HG03097 (cell line): Measurements from ENCODE around the gene OR5H14.
A peak's percentile ranks its signal among the peaks of the same experiment; 100 is the strongest.
"Not testable (repeated sequence)": the region's sequence is repeated elsewhere in the genome, so short reads cannot be mapped to it uniquely, and the experiment has no call there.

Experiments used
- ATAC-seq: cut with Tn5 transposase; IDR thresholded peaks from one replicate; pipeline ENCODE4 v1.9.1; 2021; ENCODE audit not compliant: unreplicated experiment, low FRiP score

OR5H14 gene

DNA sequence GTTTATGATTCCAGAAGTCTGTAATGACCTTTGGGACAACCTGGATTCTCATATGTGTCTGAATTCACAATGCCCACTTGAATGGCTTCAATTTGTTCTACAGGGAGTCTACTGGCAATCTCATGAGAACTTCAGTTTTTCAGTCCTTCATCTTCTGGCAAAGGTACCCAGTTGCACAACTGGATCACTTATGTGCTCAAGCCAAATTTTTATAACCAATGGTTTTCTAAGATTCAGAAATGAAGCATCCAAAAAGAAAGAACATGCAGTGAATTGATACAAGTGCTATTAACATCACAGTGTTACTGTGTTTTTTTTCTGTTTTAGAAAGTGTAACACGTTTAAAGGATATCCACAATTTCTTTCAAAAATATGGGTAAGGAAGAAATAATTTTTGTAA is at the start of gene OR5H14:
TSS of gene OR5H14 (plus strand) at position 301 of the 400 bp plus-strand sequence. CDS start 1,907 bp downstream, outside the sequence.
- no peak for ATAC-seq

DNA sequence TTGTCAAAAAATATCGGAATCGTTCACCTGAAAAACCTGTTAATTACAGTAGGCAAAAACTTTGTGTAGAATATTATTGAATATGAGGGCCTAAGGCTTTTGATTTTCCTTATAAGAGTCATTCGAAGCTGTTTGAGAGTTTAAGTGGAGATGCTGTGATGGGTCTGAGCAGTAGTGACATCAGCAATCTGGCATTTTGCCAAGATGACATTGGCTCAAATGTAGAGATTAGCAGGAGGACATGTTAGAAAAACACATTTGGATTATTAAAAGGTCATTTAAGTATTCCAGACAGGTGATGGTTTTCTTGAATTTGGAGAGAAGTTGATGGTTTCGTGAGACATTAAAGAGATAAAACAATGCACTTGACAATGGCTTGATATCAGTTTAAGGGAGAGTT is 47.4 kb upstream of the OR5H14 start:
- ATAC-seq = no peak

DNA sequence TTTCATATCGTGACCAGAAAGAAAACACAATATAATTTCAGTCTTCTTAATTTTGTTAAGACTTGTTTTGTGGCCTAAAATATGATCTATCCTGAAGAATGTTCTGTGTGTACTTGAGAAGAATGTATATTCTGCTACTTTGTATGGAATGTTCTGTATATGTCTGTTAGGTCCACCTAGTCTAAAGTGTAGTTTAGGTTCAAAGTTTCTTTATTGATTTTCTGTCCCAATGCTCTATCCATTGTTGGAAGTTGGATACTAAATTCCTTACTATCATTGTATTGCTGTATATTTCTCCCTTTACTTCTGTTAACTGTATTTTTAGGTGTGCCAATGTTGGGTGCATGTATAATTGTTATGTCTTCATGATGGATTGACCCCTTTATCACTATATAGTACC is 39.1 kb upstream of the OR5H14 start:
- no peak for ATAC-seq

DNA sequence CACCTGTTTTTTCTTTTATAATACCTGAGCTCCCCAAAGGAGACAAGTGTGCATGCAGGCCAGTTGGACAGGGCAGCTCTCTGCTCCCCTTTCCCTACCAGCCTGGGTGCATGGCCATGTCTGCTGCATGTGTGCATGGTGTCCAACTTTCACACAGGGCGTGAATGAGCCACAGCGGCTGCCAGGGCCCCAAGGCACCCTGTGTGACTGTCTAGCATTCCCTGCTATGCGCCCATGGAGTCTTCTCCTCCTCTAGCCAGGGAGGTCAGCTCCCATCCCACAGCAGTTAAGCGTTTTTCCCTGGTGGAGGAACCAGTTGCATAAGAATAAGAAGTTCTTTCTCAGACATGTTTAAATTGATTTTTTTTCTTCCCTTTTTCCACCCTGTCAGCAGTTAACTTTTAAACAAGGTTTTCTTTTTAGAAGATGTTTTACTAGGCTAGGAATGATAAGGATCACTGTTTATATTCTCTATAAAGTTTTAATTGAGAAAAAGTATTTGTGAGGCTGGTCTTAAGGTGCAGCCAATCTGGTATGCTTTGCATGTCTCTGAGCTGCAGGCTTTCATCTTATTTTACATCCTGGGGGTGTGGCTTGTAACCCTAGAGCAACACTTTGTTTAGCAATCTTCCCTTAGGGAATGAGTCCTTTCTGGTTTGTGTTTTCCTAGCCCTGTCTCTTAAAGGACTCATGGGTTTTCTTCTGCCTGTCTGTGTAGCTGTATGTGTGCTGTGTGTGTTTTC is 37.3 kb upstream of the OR5H14 start:
- no peak for ATAC-seq

DNA sequence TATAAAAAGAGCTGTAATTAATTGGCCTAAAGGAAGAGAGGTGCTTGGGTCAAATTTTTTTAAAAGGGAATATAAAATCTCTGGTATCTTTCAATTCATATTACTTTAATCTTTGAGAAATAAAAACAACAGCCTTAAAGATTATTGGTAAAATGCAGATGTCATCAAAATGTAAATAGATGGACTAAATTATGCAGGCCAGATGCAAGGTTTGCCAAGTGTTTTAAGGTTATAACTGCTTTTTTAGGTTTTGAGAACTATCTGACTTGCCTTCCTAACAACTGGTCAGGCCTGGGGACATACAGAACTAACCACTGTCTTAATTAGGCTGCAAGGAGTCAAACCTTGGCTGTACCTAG is 36.8 kb upstream of the OR5H14 start:
- ATAC-seq = no peak

DNA sequence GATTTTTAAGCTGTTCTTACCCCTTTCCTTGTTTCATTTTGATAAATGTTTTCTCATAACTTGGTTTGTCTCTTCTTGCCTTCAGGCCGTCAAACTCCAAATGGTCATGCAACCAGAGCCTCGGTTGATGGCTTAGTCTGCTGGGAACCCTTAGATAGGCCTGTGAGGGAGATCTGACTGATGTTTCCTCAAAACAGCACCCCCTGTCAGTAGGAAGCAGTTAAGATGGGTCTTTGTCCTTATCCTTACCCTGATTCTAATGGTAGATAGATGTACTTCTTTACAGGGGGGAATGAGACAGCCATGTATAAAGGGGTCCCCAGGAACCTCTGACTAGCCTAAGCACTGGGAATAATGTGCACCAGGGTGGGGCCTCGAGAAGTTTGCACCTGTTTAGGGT is 33.0 kb upstream of the OR5H14 start:
- no peak for ATAC-seq

DNA sequence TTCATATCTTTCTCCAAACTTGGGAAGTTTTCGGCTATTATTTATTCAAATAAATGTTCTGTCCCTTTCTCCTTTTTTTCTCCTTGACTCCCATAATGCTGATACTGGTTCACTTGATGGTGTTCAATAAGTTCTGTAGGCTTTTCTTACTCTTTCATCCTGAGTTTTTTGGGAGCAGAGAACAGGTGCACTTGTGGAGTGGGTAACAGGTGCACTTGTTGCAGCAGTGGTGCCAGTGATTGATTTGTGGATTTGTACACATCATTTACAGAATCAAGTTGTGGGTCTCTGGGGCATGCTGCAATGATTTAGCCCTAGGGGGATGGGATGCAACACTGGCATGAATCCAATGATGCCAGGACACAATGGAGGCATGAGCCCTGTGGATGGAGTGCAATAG is 31.6 kb upstream of the OR5H14 start:
- no peak for ATAC-seq

DNA sequence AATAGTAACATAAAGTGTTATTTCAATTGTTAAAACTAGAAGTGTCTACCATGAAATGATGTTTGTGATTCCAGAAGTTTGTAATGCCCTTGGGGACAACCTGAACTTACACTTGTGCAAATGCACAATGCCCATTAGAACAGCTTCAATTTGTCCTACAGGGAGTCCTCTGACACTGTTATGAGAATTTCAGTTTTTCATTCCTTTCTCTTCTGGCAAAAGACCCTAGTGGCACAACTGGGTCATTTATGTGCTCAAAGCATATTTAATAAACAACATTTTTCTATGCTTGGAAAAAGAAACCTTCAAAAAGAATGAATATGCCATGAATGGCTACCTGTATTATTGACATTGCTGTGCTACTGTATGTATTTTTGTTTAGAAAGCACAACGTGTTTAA is 16.9 kb upstream of the OR5H14 start, which contains the start of gene OR5H1:
TSS of gene OR5H1 (plus strand) at position 301 of the 400 bp plus-strand sequence. CDS start 1,977 bp downstream, outside the sequence.
- ATAC-seq = no peak

DNA sequence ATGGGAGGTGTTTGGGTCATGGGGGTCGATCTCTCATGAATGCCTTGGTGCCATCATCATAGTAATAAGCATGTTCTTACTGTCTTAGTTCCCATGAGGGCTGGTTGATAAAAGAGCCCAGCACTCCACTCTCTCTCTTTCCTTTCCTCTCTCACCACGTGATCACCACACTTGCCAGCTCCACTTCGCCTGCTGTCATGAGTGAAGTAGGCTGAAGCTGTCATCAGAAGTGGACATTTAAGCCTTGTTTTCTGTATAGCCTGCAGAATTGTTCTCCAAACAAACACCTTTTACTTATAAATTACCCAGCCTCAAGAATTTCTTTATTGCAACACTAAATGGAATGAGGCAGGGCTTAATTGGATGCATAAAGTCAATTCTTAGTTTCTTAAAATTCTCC is 10.6 kb upstream of the OR5H14 start:
- ATAC-seq = no peak

DNA sequence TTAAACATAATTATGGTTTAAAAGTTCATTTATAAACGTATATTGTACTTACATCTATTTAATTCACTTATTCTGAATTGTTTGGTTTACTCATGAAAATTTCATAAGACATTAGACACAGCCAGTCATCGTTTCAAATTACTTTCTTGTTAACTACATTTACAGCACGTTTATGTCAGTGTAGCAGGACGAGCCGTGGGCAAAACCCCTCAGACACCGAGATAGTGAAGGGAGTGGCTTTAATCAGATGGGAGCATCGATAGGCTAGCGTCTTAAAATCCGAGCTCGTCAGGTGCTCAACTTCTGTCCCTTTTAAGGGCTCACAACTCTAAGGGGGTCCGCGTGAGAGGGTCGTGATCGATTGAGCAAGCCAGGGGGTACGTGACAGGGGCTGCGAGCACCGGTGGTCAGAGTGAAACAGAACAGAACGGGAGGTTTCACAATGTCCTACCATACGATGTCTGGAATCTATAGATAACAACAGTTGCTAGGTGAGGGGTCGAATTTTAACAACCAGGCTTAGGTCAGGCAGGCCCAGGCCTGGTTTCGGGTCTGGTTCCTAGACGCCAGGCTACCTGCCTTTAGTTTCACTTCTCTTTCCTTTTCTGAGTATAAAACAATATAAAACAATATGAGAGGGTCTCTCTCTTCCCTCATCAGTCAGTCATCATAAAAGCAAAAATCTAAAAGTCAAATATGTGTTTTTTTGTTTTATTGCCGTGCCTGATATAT is 9.3 kb upstream of the OR5H14 start:
- not testable (repeated sequence) for ATAC-seq

DNA sequence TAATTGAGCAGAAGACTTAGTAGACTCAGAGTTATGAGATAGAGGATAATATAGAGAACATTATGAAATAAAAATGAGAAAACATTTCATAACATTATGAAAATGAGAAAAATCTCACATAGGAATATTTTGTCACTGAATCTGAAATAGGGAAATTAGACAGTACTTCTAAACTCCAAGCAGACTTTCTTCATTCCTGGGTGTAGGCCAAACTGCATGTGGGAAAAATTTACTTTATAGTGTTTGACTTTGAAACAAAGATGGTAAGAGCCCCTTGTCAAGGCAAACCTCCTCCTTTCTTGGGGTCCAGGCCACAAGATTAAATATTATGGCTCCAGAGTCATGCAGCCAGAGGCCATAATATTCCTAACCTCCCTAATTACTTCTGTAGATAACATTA is 6.7 kb upstream of the OR5H14 start:
- ATAC-seq = no peak

DNA sequence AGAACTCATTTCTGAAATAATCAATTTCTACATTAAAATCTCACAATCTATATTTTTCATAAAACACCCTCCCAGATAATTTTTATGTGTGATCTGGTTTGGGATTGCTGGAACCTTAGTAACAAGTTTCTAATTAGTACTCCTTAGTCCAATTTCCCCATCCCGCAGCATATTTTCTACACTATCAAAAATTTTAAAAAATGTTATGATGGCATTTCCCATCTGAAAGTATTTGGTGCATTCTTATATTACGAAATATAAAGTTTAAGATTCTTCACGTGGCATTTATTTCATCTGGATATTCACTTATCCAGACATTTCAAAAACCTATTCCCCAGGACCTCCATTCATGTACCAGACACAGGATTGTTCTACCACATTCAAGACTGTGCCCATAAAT is 1.5 kb downstream of the OR5H14 start:
- no peak for ATAC-seq

DNA sequence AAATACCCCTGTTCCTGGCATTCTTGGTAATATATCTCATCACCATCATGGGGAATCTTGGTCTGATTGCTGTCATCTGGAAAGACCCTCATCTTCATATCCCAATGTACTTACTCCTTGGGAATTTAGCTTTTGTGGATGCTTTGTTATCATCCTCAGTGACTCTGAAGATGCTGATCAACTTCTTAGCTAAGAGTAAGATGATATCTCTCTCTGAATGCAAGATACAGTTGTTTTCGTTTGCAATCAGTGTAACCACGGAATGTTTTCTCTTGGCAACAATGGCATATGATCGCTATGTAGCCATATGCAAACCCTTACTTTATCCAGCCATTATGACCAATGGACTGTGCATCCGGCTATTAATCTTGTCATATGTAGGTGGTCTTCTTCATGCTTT is 2.2 kb downstream of the OR5H14 start:
- not testable (repeated sequence) for ATAC-seq

DNA sequence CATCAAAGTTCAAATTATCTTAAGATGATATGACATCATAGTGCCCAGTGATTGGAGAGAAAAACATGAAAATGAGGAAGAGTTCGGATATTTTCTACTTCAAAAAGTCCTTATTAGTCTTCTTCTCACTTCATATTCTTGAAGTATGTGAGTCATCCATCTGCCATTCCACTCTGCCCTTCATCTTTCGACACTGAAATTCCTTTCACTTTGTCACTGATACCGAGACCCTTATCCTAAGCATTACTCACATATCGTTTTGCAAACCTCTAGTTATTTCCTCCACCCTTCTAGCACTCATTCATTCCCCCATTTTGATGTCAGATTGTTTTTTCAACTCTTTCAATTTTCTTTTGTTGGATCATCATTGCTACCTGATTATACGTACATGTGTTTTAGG is 4.0 kb downstream of the OR5H14 start:
- no peak for ATAC-seq

DNA sequence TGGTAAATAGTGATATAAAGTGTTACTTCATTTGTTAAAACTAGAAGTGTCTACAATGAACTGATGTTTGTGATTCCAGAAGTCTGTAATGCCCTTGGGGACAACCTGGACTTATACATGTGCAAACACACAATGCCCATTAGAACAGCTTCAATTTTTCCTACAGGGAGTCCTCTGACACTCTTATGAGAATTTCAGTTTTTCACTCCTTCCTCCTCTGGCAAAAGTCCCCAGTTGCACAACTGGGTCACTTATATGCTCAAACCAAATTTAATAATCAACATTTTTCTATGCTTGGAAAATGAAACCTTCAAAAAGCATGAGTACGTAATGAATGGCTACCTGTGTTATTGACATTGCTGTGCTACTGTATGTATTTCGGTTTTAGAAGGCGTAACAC is 19.1 kb downstream of the OR5H14 start, which contains the start of gene OR5H15:
TSS of gene OR5H15 (plus strand) at position 301 of the 400 bp plus-strand sequence. CDS start 2,004 bp downstream, outside the sequence.
- no peak for ATAC-seq

DNA sequence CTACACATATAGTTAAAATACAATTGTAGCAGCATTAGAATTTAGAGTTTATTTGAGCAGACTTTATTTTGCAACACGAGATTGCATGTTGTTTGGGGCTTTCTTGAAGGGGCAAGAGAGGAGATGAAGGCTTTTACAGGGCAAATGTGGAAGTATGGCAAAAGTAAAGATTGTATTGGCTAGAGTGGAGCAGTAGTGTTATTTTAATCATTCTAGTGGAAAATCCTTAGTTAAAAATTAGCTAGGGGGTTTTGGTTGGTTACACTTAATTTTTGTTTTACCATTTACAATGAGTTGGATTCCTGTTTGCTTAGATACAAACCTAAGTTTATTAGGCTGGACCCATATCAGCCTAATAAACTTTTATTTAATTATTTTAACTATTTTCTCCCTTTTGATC is 23.8 kb downstream of the OR5H14 start:
- no peak for ATAC-seq

DNA sequence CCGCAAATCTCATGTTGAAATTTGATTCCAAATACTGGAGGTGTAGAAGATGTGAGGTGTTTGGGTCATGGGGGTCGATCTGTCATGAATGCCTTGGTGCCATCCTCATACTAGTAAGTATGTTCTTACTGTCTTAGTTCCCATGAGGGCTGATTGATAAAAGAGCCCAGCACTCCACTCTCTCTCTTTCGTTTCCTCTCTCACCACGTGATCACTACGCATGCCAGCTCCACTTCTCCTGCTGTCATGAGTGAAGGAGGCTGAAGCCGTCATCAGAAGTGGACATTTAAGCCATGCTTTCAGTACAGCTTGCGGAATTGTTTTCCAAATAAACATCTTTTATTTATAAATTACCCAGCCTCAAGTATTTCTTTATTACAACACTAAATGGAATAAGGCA is 25.3 kb downstream of the OR5H14 start:
- no peak for ATAC-seq

DNA sequence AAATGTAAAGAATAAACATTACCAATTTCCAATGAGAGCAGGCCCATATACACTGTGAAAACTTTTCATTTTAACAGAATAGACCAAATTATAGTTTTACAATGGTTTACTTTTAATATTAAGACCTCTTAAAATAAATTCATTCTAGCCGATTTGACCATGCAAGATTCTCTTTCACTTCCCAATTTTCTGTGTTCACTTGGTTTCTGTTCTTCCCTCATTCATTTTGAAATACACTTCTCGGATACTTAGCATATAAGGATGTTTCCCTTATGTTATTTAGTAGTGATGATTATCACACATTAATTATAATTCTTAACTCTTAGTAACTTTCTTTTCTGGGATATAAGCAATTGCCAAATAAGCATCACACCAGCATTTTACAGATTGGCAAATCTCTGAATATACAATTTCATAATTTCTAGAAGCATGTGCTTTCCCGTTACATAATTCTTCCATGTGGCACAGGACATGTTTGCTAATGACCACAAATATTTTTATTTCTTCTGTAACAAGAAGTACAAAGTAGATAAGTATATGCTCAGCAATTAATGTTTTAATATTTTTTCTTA is 33.1 kb downstream of the OR5H14 start:
- ATAC-seq = no peak

DNA sequence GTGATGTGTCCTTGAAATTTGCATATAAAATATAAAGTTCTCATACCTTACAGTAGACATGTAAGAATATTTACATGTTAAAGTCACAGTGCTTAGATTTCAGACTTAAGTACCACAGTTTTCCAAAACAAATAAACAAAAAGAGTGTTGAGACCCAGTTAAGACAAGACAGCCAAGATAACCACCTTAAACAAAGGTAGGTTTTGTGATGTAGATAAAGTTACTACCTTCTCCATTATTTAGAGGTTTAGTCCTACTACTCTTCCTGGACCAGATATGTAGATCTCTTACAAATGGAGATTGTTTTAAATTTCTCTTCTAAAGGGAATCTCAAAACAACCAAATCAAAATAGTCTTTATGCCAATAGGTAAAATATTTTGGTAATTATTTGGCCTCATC is 34.9 kb downstream of the OR5H14 start:
- ATAC-seq = no peak

DNA sequence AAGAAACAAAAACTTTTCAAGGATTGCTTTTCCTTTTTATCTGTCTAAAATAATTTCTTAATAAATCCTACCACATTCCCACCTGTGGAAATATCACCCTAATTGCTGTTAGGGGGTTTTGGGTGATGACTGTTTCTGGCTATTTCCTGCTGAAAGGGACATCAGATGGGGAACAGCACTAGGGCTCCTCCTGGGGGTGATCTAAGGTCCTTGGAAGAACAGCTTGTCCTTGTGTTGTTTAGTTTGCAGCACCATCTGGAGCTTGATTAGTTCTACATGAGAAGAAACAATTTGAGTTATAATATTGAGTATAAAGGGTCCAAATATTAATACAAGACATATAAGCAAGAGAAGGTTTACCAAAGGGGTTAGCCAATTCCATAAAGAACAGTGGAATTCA is 37.9 kb downstream of the OR5H14 start:
- no peak for ATAC-seq

DNA sequence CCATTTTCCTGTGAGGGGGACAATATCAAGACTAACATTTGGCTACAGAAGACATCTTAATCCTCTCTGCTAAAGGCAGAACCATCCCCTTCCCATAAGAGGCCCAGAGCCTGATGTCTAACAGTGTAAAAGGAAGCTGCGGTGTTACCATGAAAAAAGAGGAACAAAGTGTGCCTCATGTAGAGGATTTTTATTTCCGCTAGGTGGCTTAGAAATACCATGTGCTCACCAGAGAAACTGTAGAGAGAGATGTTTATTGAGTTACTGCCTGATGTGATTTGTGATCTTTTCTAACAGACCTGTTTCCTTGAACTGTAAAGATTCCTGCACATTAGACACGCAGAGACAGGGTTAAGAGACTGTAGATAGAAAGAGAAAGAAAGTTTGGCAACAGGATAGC is 41.3 kb downstream of the OR5H14 start:
- peak; percentile 59 for ATAC-seq

DNA sequence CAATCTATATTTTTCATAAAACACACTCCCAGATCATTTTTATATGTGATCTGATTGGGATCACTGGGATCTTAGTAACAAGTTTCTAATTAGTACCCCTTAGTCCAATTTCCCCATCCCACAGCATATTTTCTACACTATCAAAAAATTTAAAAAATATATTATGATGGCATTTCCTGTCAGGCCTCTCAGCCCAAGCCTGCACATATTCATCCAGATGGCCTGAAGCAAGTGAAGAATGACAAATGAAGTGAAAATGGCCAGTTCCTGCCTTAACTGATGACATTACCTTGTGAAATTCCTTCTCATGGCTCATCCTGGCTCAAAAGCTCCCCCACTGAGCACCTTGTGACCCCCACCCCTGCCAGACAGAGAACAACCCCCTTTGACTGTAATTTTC is 43.6 kb downstream of the OR5H14 start:
- ATAC-seq = not testable (repeated sequence)
